NCI-H226 (cell line): ENCODE data around the gene KLF13.

Source experiments
- DNase-seq: peaks from one replicate; pipeline ENCODE4 v3.0.0-alpha.2; 2015

The KLF13 gene

DNA sequence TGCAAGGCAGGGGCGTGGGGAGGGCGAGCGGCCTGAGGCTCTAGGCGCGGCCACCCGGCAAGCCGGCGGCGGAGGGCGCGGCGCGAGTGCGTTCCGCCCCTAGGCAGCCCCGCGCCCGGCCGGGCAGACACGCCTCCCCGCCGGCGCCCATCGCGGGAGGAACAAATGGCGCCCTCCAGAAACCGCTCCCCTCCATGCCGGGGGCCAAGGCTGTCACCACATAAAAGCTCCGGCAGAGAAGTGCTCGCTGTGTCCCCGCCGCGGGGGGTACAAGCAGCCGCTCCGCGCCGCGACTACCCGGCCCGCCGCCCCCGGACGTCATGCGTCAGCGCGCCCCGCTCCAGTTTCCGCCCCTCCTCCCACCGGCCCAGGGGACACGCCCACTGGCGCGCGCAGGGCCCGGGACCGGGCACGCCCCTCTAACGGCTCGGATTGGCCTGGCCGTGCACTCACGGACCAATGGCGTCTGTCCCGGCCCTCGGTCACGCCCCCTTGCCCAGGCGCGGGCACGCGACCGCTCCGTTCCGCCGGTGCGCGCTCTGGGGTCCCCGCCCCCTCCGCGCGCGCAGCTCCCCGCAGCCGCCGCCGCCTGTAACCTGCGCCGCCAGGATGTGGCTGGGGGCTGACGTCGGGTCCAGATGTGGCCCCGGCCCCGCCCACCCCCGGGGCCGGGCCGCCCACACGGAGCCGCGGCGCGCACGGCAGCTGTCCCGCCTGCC lies at the start of gene KLF13:
KLF13 (plus strand) TSS at position 680 of the 719 bp plus-strand sequence. CDS start 378 bp downstream, outside the sequence.
- peak; percentile 79 for DNase-seq

DNA sequence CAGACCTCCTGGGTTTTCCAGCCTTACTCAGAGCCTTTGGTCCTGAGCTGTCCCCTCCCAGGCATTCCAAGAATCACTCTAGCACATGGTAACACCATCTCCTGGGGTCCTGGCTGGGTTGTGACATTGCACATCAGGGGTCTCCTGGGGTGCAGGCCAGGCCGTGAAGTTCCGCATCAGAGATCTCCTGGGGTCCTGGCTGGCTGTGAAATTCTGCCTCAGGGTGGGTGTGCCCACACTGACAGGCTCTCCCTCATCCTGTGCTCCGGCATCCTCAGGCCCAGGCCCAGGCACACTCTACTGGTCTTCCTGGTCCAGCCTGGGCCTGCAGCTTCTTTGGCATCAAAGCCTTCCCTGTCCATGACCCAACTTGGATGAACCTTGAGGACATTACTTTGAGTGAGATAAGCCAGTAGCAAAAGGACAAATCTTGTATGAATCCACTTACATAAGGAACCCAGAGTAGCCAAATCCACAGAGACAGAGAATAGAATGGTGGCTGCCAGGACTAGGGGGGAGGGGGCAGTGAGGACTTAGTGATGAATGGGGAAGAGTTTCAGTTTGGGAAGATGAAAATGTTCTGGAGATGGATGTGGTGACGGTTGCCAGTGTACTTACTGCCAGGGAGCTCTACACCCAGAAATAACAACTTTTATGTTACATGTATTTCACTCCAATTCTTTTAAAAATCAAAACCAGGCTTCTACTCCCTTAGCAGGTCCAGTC lies 49.1 kb upstream of the KLF13 start:
- no peak for DNase-seq

DNA sequence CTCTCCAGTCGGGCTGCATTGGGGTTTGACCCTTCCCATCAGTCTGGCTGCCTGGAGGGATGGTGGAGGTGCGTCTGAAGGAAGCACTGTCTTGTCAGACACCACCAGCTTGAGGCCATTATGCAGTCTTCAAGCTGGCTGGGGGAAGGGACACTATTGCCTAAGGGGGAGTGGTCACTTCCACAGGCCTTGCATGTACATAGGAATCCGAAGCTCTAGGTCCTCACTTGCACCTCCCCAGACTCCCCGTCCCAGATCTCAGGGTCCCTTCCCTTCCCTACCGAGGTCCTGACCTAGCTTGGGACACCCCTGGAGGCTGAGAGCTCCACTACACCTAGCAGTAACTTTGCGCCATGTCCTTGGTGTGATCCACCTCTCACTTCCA lies 48.6 kb upstream of the KLF13 start:
- no peak for DNase-seq

DNA sequence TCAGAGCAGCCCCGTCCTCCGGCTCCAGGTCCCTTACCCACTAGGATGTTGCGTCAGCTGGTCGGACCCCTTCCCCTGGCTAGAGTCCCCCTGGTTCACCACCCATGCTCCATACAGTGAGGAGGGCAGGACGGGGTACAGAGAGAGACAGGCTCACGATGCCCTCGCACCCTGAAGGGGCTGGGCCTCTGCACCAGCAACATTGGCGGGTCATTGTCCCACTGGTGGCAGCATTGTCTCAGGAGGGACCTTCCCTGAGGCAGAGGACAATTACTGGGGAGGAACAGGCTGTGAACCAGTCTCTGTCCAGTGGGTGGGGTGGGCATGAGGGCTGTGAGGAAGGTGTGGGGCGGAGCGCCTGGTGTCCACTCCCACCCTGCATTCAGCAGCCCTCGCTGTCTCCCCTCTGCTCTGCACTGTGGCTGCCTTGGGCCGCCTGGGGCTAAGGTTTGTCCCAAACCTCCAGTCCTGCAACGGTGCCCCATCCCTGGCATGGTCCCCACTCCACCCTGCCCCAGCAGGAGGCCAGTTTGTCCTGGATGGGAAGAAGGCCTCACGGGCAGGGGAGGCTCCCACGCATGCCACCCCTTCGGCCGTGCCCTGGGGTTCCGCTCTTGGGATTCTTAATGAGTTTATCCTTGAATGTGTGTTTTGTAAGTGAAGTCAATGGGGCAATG lies 48.0 kb upstream of the KLF13 start:
- DNase-seq = no peak

DNA sequence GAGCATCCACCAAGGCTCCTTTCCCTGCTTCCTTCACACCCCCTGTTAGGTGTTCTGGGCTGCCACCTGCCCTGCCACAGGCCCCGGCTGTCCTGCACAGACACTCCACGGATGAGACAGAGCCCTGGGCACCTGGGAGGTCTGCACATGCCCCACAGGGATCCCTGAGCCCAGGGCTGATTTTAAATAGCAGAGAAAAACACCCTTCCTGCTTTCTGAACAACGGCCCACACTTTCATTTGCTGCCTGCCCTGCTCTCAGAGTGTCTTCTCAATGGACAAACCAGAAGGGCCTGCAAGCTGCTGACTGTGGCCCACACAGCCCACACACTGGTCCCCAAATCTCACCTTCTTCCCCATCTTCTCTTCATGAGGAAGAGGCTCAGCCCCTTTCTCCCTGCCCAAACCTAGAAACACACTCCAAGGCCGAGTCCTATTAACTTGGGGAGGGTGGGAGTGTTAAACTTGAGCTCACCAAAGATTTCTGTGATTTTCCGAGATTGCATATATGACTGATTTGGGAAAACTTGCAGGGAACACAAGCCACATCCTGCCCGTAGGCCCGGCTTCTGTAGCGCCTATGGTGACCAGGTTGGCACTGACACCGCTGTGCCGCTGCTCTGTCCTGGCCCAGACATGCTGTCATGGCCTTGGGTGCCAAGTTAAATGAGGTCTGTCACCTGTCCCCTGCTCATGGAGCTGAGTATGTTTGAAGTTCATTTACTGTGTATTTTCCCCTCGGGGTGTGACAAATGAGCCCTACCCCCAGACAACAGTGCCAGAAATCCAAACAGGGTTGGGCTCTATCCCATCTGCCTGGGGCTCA lies 47.2 kb upstream of the KLF13 start:
- DNase-seq = no peak

DNA sequence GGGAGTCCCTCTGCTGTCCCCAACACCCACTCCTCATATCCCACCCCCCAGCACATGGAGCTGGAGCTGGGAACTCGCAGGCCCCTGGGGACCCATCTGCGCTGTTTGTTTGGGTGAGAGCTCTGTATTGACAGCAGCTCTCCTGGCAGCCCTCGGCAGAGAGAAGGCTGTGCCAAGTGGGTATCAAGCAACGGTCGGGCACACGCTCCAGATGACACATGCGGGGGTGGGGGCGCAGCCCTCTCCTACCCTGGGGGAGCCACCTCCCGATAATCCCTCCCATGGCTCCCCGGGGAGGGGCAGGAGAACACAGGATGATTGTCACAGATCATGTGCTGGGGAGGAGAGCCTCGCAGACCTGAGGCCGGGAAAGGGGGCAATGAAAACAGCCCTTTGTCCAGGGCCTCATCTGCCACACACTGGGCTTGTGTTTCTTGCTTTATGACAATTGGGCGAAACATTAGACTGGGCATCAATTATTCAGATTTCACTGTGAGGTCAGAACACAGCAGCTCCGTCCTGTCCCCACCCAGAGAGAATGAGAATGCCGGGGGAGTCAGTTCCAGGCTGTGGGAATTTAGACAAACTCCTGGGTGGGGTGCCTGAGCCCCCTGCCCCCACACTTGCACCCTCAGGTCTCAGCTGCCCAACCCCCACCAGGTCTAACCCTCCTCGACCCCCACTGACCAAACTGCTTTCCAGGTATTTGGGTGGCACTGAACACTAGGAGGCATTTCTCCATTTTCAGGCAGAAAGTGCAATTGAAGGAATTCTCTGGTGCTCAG lies 46.4 kb upstream of the KLF13 start:
- no peak for DNase-seq

DNA sequence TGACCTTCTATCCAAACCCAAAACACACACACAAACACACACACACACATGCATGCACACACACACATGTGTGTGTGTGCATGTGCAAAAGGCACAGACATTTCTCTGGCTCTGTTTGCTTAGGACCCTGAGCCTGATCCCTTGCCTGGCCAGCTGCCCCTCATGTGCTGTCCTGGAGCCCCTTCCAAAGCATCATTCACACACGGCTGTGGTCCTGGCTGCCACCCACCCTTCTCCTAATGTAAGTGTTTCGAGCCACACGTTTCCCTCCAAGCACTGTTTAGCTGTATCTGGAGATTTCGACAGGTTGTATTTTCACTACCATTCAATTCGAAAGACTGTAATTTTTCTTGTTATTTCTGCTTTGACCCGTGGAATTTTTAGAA lies 45.8 kb upstream of the KLF13 start:
- no peak for DNase-seq

DNA sequence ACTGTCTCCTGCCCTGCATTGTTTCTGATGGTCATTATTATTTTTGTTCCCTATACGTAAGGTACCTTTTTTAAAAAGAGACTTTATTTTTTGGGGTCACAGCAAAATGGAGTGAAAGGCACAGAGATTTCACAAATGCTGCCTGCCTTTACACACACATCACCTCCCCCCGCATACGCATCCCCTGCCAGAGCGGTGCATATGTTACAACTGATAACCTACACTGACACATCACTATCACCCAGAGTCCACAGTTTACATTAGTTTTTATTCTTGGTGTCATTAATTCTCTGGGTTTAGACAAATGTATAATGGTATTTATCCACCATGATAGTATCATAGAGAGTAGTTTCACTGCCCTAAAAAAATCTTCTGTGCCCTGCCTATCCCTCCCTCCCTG lies 43.6 kb upstream of the KLF13 start:
- no peak for DNase-seq

DNA sequence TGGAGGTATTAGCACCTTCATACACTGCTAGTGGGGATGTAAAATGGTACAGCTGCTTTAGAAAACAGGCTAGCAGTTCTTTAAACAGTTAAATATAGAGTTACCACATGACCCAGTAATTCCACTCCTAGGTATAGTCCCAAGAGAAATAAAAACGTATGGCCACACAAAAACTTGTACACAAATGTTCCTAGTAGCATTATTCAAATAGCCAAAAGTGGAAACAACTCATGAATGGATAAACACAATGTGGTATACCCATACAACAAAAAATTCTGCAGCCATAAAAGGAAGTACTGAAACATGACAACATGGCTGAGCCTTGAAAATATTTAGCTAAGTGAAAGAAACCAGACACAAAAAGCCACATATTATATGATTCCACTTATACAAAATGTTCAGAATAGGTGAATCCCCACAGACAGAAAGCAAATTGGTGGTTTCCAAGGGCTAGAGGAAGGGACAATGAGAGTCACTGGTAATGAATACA lies 40.8 kb upstream of the KLF13 start:
- DNase-seq = no peak

DNA sequence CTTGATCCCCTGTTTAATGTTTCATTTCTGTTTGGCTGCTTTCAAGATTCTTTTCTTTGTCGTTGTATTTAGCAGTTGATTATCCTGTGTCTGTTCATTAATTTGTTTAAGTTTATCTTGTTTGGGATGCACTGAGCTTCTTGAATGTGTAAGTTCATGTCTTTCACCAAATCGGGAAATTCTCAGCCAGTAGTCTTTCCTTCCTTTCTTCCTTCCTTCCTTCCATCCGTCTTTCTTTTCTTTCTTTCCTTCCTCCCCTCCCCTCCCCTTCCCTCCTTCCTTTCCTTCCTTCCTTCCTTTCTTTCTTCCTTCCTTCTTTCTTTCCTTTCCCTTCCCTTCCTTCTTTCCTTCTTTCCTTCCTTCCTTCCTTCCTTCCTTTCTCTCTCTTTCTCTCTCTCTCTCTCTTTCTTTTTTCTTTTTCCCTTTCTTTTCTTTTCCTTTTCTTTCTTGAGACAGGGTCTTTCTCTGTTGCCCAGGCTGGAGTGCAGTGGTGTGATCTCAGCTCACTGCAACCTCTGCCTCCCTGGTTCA lies 35.5 kb upstream of the KLF13 start:
- no peak for DNase-seq

DNA sequence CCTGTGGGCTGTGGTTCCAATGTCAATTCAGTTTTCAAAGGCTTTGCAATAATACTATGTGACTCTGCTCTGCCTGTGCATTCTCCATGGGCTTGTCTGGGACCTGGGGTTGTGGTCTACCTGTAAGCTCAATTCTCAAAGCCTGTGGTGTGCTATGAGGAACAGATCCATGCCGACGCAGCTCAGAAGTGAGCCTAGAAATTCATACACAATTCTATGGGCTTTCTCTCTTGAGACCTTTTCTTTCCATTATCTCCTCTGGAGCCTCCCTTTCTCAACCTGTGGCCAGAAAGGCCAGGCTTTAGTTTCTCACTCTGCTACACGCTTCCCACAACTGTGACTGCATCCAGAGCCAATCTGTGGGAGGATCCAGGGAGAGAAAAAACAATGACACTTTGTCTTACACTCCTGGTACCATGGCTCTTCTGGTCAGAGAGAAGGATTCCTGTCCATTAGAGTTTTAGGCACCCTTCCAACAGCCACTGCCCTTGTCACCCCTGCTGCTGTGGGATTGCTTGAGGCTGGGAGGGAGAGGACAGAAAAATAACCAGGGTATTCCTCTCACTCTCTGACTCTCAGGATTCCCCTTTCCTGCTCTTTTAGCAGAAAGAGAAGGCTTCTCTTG lies 34.1 kb upstream of the KLF13 start:
- DNase-seq = no peak

DNA sequence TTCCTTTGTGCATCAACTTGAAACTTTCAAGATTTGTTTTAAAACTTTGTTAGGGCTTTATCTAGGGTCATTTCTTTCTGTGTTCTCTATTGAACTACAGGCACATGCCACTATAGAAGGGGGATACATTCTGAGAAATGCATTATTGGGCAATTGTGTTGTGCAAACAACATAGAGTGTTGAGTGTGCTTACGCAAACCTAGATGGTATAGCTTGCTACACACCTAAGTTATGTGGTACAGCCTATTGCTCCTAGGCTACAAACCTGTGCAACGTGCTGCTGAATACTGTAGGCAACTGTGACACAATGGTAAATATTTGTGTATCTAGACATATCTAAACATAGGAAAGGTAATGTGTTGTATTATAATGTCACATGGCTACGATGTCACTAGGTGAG lies 33.0 kb upstream of the KLF13 start:
- no peak for DNase-seq

DNA sequence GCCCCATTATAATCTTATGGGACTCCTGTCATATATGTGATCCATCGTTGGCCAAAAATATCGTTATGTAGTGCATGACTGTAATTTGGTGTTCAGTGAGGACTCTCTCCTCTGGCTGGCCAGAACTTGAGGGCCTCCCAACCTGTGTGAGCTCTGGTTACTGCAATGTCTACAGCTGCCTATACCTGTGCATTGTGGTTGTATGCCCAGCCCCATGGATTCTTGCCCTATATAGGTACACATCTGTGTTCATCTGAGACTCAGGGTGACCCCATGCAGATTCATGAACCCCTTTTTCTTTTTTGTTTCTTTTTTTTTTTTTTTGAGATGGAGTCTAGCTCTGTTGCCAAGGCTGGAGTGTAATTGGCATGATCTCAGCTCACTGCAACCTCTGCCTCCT lies 32.6 kb upstream of the KLF13 start:
- DNase-seq = no peak

DNA sequence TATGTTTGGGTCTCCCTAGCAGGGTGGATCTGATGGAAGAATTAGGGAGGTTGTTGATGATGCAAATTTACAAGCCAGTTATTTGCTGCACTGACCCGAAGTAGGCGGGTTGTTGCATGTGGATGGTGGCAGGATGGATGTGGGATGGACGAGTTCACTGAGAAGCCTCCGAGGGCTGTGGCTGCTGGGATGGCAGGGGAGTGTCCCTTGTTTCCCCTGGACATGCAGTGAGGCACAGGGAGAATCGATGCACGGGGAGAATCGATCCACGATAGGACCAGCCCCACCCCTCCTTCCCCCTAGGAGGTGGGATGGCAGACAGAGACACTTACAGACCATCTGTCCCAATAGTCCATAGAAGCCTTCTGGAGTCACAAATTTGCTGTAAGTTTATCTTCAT lies 31.0 kb upstream of the KLF13 start:
- DNase-seq = no peak

DNA sequence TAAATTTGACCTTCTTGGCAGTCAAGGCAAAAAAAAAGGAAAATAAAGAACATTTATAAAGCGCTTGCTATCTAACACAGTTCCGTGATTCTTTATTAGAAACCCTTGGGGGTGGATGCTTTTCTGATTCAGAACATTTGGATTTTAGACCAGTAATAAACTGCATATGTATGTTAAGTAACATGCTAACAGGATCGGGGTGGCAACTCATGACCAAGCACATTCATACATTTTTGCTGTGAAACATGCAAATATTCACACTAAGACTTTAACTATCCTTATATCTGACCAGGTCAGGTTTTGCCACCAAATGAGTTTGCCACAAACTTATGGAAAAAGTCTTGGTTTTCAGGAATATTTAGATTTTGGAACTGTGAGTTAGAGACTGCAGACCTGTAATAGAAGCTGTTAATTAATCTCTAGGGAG lies 30.4 kb upstream of the KLF13 start:
- DNase-seq = no peak

DNA sequence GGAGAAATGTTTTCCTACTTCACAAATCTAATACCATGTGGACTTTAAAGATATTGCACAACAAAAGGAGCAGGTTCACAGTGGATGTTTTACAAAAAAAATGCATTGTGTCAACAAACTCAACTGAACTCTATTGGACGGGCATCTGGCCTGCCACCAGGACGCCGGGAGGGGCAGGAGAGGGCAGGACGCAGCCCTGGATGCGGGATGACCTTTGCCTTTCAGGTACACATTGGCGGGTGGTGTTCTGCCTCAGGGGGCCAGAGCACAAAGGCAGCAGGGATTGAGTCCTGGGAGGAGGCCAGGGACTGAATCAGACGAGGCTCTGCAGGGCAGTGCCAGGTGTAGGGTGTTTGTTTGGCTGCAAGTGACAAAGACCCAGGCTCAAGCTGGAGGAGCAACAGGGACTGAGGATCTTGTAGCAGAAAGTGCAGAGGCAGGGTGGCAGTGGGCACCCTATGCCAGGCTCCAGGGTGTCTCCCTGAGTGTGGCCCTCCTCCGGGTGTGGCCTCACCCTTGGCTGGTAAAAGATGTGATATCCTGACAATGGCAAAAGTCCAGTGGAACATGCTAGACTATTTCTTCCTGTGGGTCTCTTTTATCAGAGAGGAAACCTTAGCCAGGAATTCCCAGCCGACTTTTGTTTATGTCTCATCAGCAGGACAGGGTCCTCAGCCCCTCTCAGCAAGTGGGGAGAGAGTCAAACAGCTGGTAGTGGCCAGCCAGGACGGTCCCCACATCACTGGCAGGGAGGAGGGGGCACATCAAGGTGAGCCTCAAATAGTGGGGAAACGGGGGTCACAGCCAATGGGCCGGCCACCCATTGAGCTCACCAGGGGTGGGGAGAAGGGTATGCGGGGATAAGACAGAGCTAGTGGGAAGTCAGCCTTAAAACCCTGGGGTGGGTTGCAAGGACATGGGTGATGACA lies 29.7 kb upstream of the KLF13 start:
- DNase-seq = no peak

DNA sequence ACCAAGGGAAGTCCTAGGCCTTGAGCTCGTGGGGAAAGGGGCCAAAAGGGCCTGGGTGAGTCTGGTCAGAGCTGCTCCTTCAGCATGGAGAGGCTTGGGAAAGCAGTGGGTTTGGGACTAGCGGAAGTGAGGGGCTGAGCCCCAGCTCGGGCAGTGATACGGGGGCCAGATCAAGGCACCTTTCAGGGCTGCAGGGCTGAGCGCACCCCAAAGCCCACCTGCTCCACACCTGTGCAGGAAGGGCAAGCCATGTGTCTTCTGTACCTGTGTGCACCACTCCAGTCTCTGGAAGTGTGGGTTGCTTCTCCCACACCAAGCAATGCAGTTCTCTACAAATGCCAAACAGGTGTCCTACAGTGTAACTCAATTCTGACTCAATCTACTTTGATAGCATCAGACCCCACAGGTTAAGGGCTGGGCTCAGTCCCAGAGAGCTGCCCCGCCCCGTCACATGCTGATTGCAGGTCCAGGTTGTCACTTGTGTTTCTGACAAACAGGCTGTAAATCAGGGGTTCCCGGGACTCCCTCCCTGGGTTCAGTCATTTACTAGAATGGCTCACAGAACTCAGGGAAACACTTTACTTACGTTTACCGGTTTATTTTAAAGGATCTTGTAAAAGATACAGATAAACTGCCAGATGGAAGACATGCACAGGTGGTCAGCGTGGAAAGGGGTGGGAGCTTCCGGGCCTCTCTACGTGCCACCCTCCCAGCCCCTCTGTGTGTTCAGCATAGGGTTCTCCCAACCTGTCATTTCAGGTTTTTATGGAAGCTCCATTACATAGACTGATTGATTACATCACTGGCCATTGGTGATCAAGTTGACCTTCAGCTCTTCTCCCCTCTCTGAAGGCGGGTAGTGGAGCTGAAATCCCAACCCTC lies 28.8 kb upstream of the KLF13 start:
- DNase-seq = no peak

DNA sequence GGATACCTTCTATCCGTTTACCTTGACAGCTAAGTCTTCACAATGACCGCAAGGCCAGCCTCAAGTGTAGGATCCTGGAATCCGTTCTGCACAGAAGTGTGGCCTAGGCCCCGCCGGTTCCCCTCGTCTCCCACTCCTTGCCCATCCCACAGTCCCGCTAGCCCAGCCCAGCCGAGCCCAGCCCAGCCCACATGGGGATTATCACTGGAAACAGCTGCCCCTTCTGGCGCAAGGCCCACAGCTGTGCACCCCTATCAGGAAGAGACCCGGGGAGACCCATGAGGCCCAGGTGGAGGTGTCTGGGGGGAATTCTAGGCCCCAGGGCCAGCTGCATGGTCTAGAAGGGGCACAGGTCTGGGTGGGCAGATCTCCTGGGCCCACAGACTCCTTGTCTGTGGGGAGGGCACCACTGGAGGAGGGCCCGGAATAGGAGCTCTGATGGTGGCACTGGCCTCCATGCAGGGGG lies 27.9 kb upstream of the KLF13 start:
- DNase-seq = no peak

DNA sequence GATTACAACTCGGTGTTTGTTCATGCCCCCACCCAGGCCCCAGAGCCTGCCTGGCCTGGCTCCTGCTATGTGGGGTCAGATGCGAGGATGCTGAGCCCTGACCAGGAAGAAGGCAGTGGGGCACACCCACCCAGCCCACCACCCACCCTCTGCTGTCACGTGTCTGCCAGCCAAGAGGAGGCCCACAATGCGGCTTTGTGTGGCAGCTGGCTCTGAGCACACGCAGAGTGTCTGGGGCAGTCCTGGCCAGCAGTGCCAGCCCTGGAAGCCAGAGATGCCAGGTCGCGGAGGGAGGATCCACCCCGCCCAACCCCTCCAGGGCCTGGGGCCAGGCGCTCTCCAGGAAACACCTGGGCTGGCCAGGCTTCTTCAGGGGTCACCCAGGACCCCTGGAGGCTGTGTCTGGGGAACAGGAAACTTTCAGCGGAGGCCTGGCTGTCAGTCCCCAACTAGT lies 26.4 kb upstream of the KLF13 start:
- no peak for DNase-seq
